SIG-M5 (cell line): Measurements from ENCODE around the gene CDT1.

Experiments used
- DNase-seq: peaks from one replicate; lab custom pipeline; 2025; lab: John Stamatoyannopoulos, UW

The CDT1 gene

GRCh38 chr16:88856122-88856827 is 52.7 kb downstream of the CDT1 start:
- DNase-seq: no peak

DNA sequence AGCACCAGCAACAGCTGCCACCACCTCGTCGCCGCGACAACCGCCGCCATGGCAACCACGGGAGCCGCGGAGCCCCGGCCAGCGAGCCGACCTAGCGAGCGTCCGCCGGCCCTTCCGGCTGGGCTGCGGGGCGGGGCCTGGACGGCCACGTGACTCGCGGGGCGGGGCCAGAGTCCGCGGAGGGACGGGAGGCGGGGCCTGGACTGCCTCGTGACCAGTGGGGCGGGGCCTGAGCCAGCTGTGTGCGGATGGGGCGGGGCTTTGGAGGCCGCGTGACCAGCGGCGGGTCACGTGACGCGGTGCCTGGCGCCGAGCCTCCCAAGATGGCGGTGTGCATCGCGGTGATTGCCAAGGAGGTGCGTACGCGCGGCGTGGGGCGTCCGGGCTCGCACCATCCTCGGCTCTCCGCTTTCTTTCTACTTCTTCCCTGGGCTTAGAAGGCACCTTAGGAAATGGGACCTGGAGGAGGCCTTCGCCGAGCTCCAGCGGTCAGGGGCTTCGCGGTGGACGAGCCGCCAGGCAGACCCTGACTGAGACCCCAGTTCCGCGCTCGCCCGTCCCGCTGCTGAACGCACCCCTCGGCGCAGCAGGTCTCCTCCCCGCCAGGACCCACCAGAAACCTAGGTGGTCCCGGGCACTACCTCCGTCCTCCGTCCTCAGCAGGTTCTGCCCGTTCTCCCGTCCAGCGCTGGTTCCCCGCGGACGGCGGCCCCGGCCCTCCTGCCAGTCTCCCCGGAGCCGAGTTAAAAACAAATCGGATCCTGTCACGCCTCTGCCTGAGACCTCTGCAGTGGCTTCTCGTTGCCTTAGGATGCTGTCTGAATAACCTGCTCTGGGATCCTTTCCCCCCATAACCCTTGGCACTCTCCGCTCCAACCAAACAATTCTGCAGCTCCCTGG is 53.5 kb downstream of the CDT1 start, which contains the start of the genes GALNS and TRAPPC2L:
GALNS (minus strand) TSS at position 120 of the 900 bp plus-strand sequence; CDS start at position 50, 70 bp downstream.
TRAPPC2L (plus strand) TSS at position 300 of the 900 bp plus-strand sequence; CDS start at position 324, 24 bp downstream.
- DNase-seq: peak; percentile 9

DNA sequence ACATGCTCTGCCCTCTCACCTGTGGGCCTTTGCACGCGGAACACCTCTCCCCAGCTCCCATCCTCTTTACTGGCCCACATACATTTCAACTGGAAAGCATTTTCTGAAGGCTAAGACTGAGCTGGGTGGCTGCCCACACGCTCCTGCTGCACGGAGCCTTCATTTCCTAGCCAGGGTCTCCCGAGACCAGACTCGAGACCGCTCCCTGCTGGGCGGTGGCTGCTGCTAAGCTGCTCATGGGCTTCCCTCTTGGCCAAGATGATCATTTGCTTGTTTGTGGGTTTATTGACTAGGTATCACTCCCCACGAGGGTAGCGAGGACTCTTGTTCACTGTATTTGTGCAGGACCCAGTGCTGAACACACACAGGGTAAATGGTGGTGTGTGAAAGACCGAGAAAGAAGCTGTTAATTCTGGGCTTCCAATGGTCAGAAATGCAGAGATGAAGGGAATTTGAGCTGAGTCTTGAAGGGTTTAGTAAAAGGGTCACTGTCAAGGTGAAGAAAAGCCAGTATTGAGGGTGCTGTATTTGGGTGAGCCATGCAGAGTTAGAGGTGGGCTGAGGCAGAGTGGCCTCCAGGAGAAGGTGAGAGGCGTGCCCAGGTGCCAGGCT is 54.2 kb downstream of the CDT1 start:
- DNase-seq: no peak
